ENCODE data around the gene RAB17.

RAB17 gene

GRCh38 chr2:237590272-237591140 is at the start of gene RAB17:
Gene RAB17 (minus strand): TSS chr2:237590734. CDS start chr2:237586154, 4,580 bp downstream.
- DNase-seq: no peak

GRCh38 chr2:237639836-237640220 is 49.3 kb upstream of the RAB17 start:
- DNase-seq: no peak

- DNase-seq: no peak
These were observed 48.7 kb upstream of the RAB17 start for GRCh38 chr2:237639052-237639835.

GRCh38 chr2:237638176-237638575 is 47.6 kb upstream of the RAB17 start:
- no peak for DNase-seq

GRCh38 chr2:237637429-237638135 is 47.0 kb upstream of the RAB17 start:
- DNase-seq: no peak

- no peak for DNase-seq
These were observed 46.0 kb upstream of the RAB17 start for GRCh38 chr2:237636578-237636977.

GRCh38 chr2:237633061-237633561 is 42.6 kb upstream of the RAB17 start:
- DNase-seq: no peak

- no peak for DNase-seq
These were observed 41.5 kb upstream of the RAB17 start for GRCh38 chr2:237631801-237632585.

- DNase-seq: no peak
These were observed 40.7 kb upstream of the RAB17 start for GRCh38 chr2:237631007-237631785.

GRCh38 chr2:237630216-237631000 is 39.9 kb upstream of the RAB17 start:
- DNase-seq: no peak

- no peak for DNase-seq
These were observed 39.2 kb upstream of the RAB17 start for GRCh38 chr2:237629739-237630138.

- no peak for DNase-seq
These were observed 38.6 kb upstream of the RAB17 start for GRCh38 chr2:237629188-237629534.

GRCh38 chr2:237628247-237629187 is 38.0 kb upstream of the RAB17 start:
- DNase-seq: no peak

- no peak for DNase-seq
These were observed 37.1 kb upstream of the RAB17 start, which contains the start of gene LRRFIP1 for GRCh38 chr2:237627441-237628246. Gene LRRFIP1 (plus strand): TSS chr2:237627587. CDS start chr2:237627645, 58 bp downstream.

GRCh38 chr2:237626813-237627440 is 36.4 kb upstream of the RAB17 start:
- DNase-seq: no peak

- no peak for DNase-seq
These were observed 35.2 kb upstream of the RAB17 start for GRCh38 chr2:237625777-237626176.

- DNase-seq: no peak
These were observed 34.7 kb upstream of the RAB17 start for GRCh38 chr2:237625216-237625705.

GRCh38 chr2:237624565-237624964 is 34.0 kb upstream of the RAB17 start:
- DNase-seq: no peak
